Measurements from ENCODE around the gene ADAM8.

GRCh38 chr10:133269367-133269766 lies 7.3 kb downstream of the ADAM8 start:
- TF ChIP-seq, protein P1, sequence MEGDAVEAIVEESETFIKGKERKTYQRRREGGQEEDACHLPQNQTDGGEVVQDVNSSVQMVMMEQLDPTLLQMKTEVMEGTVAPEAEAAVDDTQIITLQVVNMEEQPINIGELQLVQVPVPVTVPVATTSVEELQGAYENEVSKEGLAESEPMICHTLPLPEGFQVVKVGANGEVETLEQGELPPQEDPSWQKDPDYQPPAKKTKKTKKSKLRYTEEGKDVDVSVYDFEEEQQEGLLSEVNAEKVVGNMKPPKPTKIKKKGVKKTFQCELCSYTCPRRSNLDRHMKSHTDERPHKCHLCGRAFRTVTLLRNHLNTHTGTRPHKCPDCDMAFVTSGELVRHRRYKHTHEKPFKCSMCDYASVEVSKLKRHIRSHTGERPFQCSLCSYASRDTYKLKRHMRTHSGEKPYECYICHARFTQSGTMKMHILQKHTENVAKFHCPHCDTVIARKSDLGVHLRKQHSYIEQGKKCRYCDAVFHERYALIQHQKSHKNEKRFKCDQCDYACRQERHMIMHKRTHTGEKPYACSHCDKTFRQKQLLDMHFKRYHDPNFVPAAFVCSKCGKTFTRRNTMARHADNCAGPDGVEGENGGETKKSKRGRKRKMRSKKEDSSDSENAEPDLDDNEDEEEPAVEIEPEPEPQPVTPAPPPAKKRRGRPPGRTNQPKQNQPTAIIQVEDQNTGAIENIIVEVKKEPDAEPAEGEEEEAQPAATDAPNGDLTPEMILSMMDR (IDR thresholded peaks at IDR 0.05; ENCODE audit: control extremely low read depth in 1 of 3, insufficient read depth in 1 of 3, low read depth in 1 of 3, low read length in 3 of 3): no peak
- TF ChIP-seq, protein P2, sequence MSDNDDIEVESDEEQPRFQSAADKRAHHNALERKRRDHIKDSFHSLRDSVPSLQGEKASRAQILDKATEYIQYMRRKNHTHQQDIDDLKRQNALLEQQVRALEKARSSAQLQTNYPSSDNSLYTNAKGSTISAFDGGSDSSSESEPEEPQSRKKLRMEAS (IDR thresholded peaks at IDR 0.05): no peak
- TF ChIP-seq CHD2 (IDR thresholded peaks at IDR 0.05; ENCODE audit: low read length) (no peak), POLR2AphosphoS5 (IDR thresholded peaks at IDR 0.05; ENCODE audit: low read depth, low read length) (no peak), TAF7 (optimal IDR thresholded peaks at IDR 0.05; ENCODE audit: borderline replicate concordance, low read depth, low read length) (no peak), EZH2 (IDR thresholded peaks at IDR 0.05; ENCODE audit: low read depth, low read length, severe bottlenecking) (no peak), SP2 (IDR thresholded peaks at IDR 0.05; ENCODE audit: low read length) (no peak)
